DND-41 (cell line): ENCODE results near the gene BMPR1A.

ENCODE experiments used
- EZH2 ChIP-seq: IDR thresholded peaks from 3 replicates; pipeline ENCODE4 v1.6.1; 2012; ENCODE audit warnings: borderline replicate concordance, low read depth, mild to moderate bottlenecking, moderate library complexity, low read length, inconsistent platforms; ENCODE audit not compliant: severe bottlenecking
- TF ChIP-seq, protein P1 (sequence below): IDR thresholded peaks from 2 replicates; pipeline ENCODE4 v1.5.1; 2012; ENCODE audit warnings: borderline replicate concordance, low read length, moderate library complexity, mild to moderate bottlenecking; ENCODE audit not compliant: poor library complexity, severe bottlenecking; ENCODE audit errors: extremely low read depth

DNA sequence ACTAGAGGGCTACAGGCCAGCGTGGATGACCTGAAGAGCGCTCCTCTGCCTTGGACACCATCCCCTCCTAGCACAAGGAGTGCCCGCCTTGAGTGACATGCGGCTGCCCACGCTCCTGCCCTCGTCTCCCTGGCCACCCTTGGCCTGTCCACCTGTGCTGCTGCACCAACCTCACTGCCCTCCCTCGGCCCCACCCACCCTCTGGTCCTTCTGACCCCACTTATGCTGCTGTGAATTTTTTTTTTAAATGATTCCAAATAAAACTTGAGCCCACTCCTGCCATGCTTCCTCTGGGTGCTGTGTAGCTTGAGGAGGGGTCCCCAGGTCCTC is 206.5 kb downstream of the BMPR1A start:
- TF ChIP-seq EZH2, result no peak
- TF ChIP-seq, protein P1, sequence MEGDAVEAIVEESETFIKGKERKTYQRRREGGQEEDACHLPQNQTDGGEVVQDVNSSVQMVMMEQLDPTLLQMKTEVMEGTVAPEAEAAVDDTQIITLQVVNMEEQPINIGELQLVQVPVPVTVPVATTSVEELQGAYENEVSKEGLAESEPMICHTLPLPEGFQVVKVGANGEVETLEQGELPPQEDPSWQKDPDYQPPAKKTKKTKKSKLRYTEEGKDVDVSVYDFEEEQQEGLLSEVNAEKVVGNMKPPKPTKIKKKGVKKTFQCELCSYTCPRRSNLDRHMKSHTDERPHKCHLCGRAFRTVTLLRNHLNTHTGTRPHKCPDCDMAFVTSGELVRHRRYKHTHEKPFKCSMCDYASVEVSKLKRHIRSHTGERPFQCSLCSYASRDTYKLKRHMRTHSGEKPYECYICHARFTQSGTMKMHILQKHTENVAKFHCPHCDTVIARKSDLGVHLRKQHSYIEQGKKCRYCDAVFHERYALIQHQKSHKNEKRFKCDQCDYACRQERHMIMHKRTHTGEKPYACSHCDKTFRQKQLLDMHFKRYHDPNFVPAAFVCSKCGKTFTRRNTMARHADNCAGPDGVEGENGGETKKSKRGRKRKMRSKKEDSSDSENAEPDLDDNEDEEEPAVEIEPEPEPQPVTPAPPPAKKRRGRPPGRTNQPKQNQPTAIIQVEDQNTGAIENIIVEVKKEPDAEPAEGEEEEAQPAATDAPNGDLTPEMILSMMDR, result no peak
